ENCODE data around the gene ARFGEF3. TPM values are rescaled to one million over a fixed set of nuclear protein-coding genes. Genes with fewer than 3 reads are reported as not detected.

ARFGEF3 gene
- total and polyA plus RNA-seq, 10 of the 15 experiments (the other 5 are each of a cell fraction or from before 2014, with no cell fraction given) = under 0.01 to 0.08 (median 0.02) TPM; not detected in 1

GRCh38 chr6:138339024-138339423, 177.3 kb downstream of the ARFGEF3 start (continued):
- TF ChIP-seq BCLAF1 (IDR thresholded peaks at IDR 0.05) = no peak
- no peak for TF ChIP-seq NFYA (IDR thresholded peaks at IDR 0.05; ENCODE audit: borderline replicate concordance, low read depth, low read length)
- no peak for TF ChIP-seq RFX5 (IDR thresholded peaks at IDR 0.05; ENCODE audit: low read depth, low read length)
- no peak for TF ChIP-seq ZBTB4 (CRISPR knock-in tag; IDR thresholded peaks at IDR 0.05)

GRCh38 chr6:138341176-138341575, 179.4 kb downstream of the ARFGEF3 start:
- H3K9ac ChIP-seq (ENCODE audit: control insufficient read depth, insufficient read depth, low read length) = no peak overlapping the region
- POLR2A ChIA-PET = no interaction called here
- SMC1A ChIA-PET (ENCODE audit: uncharacterized antibody, unreplicated experiment) = no interaction called here
- no peak for ATAC-seq
- no peak for DNase-seq (ENCODE audit: low read depth, low spot score)
- intact Hi-C loops (cut with micrococcal nuclease; ENCODE audit: unreplicated experiment) = no loop called here
- BruUV-seq (replicated peaks) = no TSS peak
- H3K4me1 ChIP-seq (ENCODE audit: control insufficient read depth, insufficient read depth, low read length) = no peaks in the 10 kb centered on the region
- WGBS (ENCODE audit: insufficient coverage, insufficient replicate concordance, low lambda C conversion rate, missing lambda C conversion rate) = 0% methylated on average over 1 of the region's 1 CpG
- no peaks in the 10 kb centered on the region for H3K36me3 ChIP-seq (ENCODE audit: control insufficient read depth in 2 of 2, insufficient read depth in 2 of 2, low read length in 1 of 2)
- RAD21 ChIA-PET (ENCODE audit: unreplicated experiment) = no interaction called here
- no peak overlapping the region for H3K4me2 ChIP-seq (ENCODE audit: control insufficient read depth, insufficient read depth)
- no peaks in the 10 kb centered on the region for H4K20me1 ChIP-seq (ENCODE audit: control insufficient read depth, insufficient read depth)
- H3K27me3 ChIP-seq (replicated peaks in 1 of 2; ENCODE audit: control insufficient read depth in 2 of 2, insufficient read depth in 2 of 2, low read length in 1 of 2) = peaks cover 0 to 2% of the 10 kb centered on the region in 2 experiments; a peak in 1 of 4 replicates
- FAIRE-seq = no peak
- no peak overlapping the region for H2AFZ ChIP-seq (ENCODE audit: control insufficient read depth, low read depth, low read length)
- in situ Hi-C loops (cut with MboI) = no loop called here
- no peak overlapping the region for H3K4me3 ChIP-seq
- H3K27ac ChIP-seq (ENCODE audit: control insufficient read depth, insufficient read depth) = no peak overlapping the region
- CTCF ChIA-PET = no interaction called here
- H3K79me2 ChIP-seq (ENCODE audit: control insufficient read depth, insufficient read depth, low read length) = no peaks in the 10 kb centered on the region
- H3K9me3 ChIP-seq (replicated peaks; ENCODE audit: control insufficient read depth, insufficient read depth, low read length) = no peaks in the 10 kb centered on the region
- TF ChIP-seq NFYA (IDR thresholded peaks at IDR 0.05; ENCODE audit: borderline replicate concordance, low read depth, low read length) (no peak), TARDBP (IDR thresholded peaks at IDR 0.05; ENCODE audit: borderline replicate concordance) (no peak), HCFC1 (IDR thresholded peaks at IDR 0.05; ENCODE audit: low read length) (no peak), SREBF2 (IDR thresholded peaks at IDR 0.05; ENCODE audit: low read length) (no peak), MAX (IDR thresholded peaks at IDR 0.05; ENCODE audit: low read depth, low read length) (no peak), SIX5 (IDR thresholded peaks at IDR 0.05; ENCODE audit: low read depth, low read length, severe bottlenecking) (no peak), PAX8 (IDR thresholded peaks at IDR 0.05) (no peak), PML (IDR thresholded peaks at IDR 0.05; ENCODE audit: low read length) (no peak), RAD51 (IDR thresholded peaks at IDR 0.05) (no peak), MYC (IDR thresholded peaks at IDR 0.05; ENCODE audit: insufficient read depth, insufficient read length, insufficient replicate concordance, low read length, severe bottlenecking) (no peak), LARP7 (IDR thresholded peaks at IDR 0.05) (no peak), WRNIP1 (IDR thresholded peaks at IDR 0.05; ENCODE audit: borderline replicate concordance, low read depth, low read length) (no peak), MXI1 (IDR thresholded peaks at IDR 0.05; ENCODE audit: low read depth, low read length) (no peak), ATF3 (IDR thresholded peaks at IDR 0.05; ENCODE audit: borderline replicate concordance, extremely low read depth, low read depth, low read length) (no peak)

Measured in GM12878 (cell line).